ENCODE measurements around the gene SLBP. TPM values are rescaled to one million over a fixed set of nuclear protein-coding genes. Genes with fewer than 3 reads are reported as not detected.

Gene SLBP
- total and polyA plus RNA-seq, 2 donors (not counting 1 experiment from before 2014, with no cell fraction given), result 19.4 to 31.8 TPM

DNA sequence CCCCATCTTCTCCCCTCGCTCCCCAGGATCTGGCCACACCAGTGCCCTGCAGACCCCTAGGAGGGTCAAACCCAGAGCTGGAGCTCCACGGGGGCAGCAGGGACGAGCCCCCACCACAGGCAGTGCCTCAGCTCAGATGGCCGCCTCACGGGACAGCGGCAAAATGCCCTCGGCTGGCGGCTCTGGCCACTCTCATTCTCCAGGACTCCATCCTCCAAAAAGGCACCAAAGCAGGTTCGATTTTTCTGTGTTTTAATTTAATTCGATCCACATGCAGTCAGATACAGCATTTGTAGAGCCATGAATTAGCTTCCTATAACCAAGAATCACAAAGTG lies 36.3 kb downstream of the SLBP start:
- no peaks in the 10 kb centered on the region for H4K20me1 ChIP-seq (ENCODE audit: control insufficient read depth, insufficient read depth, low read length, poor library complexity, severe bottlenecking)
- intact Hi-C loops (cut with micrococcal nuclease), result no loop called here
- peaks cover 5% of the 10 kb centered on the region for H3K79me2 ChIP-seq (ENCODE audit: control insufficient read depth, insufficient read depth, low read length)
- no peaks in the 10 kb centered on the region for H3K4me1 Mint-ChIP-seq
- H3K27ac Mint-ChIP-seq, result no peak overlapping the region
- H3K4me3 ChIP-seq (ENCODE audit: control extremely low read depth in 1 of 5, extremely low read depth in 1 of 5, insufficient read depth in 1 of 5, low read depth in 2 of 5, low read length in 4 of 5), result no peak overlapping the region
- ATAC-seq (ENCODE audit: low read depth) (no peak), DNase-seq (no peak)
- H3K9me3 ChIP-seq (ENCODE audit: control extremely low read depth in 1 of 3, control insufficient read depth in 2 of 3, insufficient read depth in 1 of 3, low read length in 2 of 3), result no peaks in the 10 kb centered on the region
- no peak overlapping the region for H3K27ac ChIP-seq (ENCODE audit: low read length in 2 of 2)
- POLR2A ChIA-PET, result interaction anchor here (0.7 kb wide), 1 partner anchor 187 kb away, joined by 3 read pairs; no protein-coding TSS in a partner anchor
- CTCF ChIA-PET, result interaction anchor here (1.8 kb wide), 1 partner anchor 17 kb away, joined by 6 read pairs; no protein-coding TSS in a partner anchor
- H3K27me3 ChIP-seq (replicated peaks in 1 of 4; ENCODE audit: control extremely low read depth in 1 of 4, control insufficient read depth in 3 of 4, insufficient read depth in 4 of 4, low read length in 3 of 4), result no peaks in the 10 kb centered on the region
- no peaks in the 10 kb centered on the region for H3K36me3 ChIP-seq (replicated peaks in 1 of 2; ENCODE audit: control extremely low read depth in 1 of 2, control insufficient read depth in 1 of 2, extremely low read depth in 1 of 2, insufficient read depth in 2 of 2, low read length in 1 of 2)
- H3K4me2 ChIP-seq (replicated peaks; ENCODE audit: low read depth, low read length, poor library complexity, severe bottlenecking), result no peak overlapping the region
- no peaks in the 10 kb centered on the region for H3K9me3 Mint-ChIP-seq (ENCODE audit: insufficient read depth)
- H3K4me1 ChIP-seq (ENCODE audit: control insufficient read depth in 2 of 2, insufficient read depth in 2 of 2, low read length in 2 of 2), result no peaks in the 10 kb centered on the region
- 82% methylated on average over 9 of the region's 10 CpGs for WGBS (ENCODE audit: insufficient coverage)
- H2AFZ ChIP-seq (ENCODE audit: insufficient read depth, low read depth, low read length, poor library complexity, severe bottlenecking), result no peak overlapping the region
- no peaks in the 10 kb centered on the region for H3K27me3 Mint-ChIP-seq
- no peak for TF ChIP-seq EZH2 (IDR thresholded peaks at IDR 0.05; ENCODE audit: borderline replicate concordance, insufficient read depth, low read depth, low read length, poor library complexity, severe bottlenecking)
- TF ChIP-seq, protein P1, sequence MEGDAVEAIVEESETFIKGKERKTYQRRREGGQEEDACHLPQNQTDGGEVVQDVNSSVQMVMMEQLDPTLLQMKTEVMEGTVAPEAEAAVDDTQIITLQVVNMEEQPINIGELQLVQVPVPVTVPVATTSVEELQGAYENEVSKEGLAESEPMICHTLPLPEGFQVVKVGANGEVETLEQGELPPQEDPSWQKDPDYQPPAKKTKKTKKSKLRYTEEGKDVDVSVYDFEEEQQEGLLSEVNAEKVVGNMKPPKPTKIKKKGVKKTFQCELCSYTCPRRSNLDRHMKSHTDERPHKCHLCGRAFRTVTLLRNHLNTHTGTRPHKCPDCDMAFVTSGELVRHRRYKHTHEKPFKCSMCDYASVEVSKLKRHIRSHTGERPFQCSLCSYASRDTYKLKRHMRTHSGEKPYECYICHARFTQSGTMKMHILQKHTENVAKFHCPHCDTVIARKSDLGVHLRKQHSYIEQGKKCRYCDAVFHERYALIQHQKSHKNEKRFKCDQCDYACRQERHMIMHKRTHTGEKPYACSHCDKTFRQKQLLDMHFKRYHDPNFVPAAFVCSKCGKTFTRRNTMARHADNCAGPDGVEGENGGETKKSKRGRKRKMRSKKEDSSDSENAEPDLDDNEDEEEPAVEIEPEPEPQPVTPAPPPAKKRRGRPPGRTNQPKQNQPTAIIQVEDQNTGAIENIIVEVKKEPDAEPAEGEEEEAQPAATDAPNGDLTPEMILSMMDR (IDR thresholded peaks at IDR 0.05), result no peak
- H3K9ac ChIP-seq (ENCODE audit: low read length), result no peak overlapping the region
- no peak overlapping the region for H3K4me3 Mint-ChIP-seq

DNA sequence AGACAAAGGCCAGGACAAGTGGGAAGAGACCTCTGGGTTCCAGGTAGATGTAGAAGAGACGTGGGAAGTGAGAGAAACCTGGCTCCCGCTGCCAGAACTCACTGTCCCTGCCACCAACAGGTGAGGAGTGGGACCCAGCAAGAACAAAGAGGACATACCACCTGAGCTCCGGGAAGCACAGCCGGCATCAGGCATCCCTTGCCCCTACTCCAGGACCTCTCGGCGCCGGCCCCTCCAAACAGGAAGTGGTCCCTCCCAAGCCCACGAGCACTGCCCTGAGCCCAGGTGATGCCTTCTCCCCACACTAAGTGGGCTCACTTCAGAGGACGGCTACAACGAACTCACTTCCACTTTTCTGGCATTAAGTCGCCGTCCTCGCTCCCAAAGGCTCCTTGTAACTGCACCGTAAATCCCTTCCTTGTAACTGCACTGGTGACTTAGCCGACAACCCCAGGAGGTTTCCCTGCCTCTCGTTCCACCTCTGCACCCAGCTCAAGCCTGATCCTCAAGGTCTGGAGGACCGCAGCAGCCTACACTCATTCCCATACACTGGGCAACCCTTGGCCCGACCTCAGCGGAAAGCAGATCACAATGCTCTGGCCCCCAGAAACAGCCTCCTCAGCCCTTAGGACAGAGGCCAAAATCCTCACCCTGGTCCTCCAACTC lies 36.9 kb downstream of the SLBP start:
- H3K27me3 ChIP-seq (replicated peaks in 1 of 4; ENCODE audit: control extremely low read depth in 1 of 4, control insufficient read depth in 3 of 4, insufficient read depth in 4 of 4, low read length in 3 of 4), result no peaks in the 10 kb centered on the region
- H3K4me3 ChIP-seq (ENCODE audit: control extremely low read depth in 1 of 5, extremely low read depth in 1 of 5, insufficient read depth in 1 of 5, low read depth in 2 of 5, low read length in 4 of 5), result no peak overlapping the region
- no peak overlapping the region for H3K9ac ChIP-seq (ENCODE audit: low read length)
- H3K27ac ChIP-seq (ENCODE audit: low read length in 2 of 2), result no peak overlapping the region
- H3K36me3 ChIP-seq (replicated peaks in 1 of 2; ENCODE audit: control extremely low read depth in 1 of 2, control insufficient read depth in 1 of 2, extremely low read depth in 1 of 2, insufficient read depth in 2 of 2, low read length in 1 of 2), result no peaks in the 10 kb centered on the region
- H3K9me3 ChIP-seq (ENCODE audit: control extremely low read depth in 1 of 3, control insufficient read depth in 2 of 3, insufficient read depth in 1 of 3, low read length in 2 of 3), result no peaks in the 10 kb centered on the region
- no peaks in the 10 kb centered on the region for H3K9me3 Mint-ChIP-seq (ENCODE audit: insufficient read depth)
- DNase-seq (no peak), ATAC-seq (ENCODE audit: low read depth) (no peak)
- H3K4me1 Mint-ChIP-seq, result no peaks in the 10 kb centered on the region
- H3K27ac Mint-ChIP-seq, result no peak overlapping the region
- peaks cover 5% of the 10 kb centered on the region for H3K79me2 ChIP-seq (ENCODE audit: control insufficient read depth, insufficient read depth, low read length)
- intact Hi-C loops (cut with micrococcal nuclease), result no loop called here
- WGBS (ENCODE audit: insufficient coverage), result 93% methylated on average over 18 of the region's 19 CpGs
- no peak overlapping the region for H3K4me3 Mint-ChIP-seq
- ChIA-PET CTCF (interaction anchor here (1.8 kb wide), 1 partner anchor 18 kb away, joined by 6 read pairs; no protein-coding TSS in a partner anchor), POLR2A (interaction anchor here (0.7 kb wide), 1 partner anchor 187 kb away, joined by 3 read pairs; no protein-coding TSS in a partner anchor)
- no peaks in the 10 kb centered on the region for H4K20me1 ChIP-seq (ENCODE audit: control insufficient read depth, insufficient read depth, low read length, poor library complexity, severe bottlenecking)
- no peak overlapping the region for H3K4me2 ChIP-seq (replicated peaks; ENCODE audit: low read depth, low read length, poor library complexity, severe bottlenecking)
- H3K4me1 ChIP-seq (ENCODE audit: control insufficient read depth in 2 of 2, insufficient read depth in 2 of 2, low read length in 2 of 2), result no peaks in the 10 kb centered on the region
- H2AFZ ChIP-seq (ENCODE audit: insufficient read depth, low read depth, low read length, poor library complexity, severe bottlenecking), result no peak overlapping the region
- TF ChIP-seq, protein P1 (IDR thresholded peaks at IDR 0.05), result no peak
- TF ChIP-seq EZH2 (IDR thresholded peaks at IDR 0.05; ENCODE audit: borderline replicate concordance, insufficient read depth, low read depth, low read length, poor library complexity, severe bottlenecking), result no peak
- no peaks in the 10 kb centered on the region for H3K27me3 Mint-ChIP-seq

Data from B cell (primary cell).